ENCODE results near the gene KCTD2. TPM values are rescaled to one million over a fixed set of nuclear protein-coding genes. Genes with fewer than 3 reads are reported as not detected.
A peak's percentile ranks its signal among the peaks of the same experiment; 100 is the strongest.
"Not testable (repeated sequence)": the region's sequence is repeated elsewhere in the genome, so short reads cannot be mapped to it uniquely, and the experiment has no call there.

KCTD2 gene
- total RNA-seq, 1 donor = 20.2 TPM

DNA sequence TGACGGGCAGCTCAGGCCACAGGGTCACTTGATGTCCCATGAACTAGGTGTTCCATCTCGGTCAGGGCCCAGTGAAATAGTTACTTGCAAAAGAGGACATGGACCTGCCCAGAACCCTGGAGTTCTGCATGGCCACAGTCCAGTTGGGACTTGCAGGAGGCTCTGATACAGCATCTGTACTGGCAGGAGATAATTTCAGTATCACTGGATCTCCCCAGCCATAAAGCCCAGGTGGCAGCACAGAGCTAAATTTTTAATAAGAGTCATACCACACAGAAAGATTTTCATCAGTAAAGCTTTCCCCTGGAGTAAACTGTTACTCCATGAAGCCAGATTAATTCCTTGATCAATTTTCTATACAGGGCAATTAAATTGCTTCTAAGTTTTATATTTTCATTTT lies 22.8 kb downstream of the KCTD2 start:
- peak; percentile 40 for DNase-seq (ENCODE audit: low read depth)
- TF ChIP-seq, protein P1, sequence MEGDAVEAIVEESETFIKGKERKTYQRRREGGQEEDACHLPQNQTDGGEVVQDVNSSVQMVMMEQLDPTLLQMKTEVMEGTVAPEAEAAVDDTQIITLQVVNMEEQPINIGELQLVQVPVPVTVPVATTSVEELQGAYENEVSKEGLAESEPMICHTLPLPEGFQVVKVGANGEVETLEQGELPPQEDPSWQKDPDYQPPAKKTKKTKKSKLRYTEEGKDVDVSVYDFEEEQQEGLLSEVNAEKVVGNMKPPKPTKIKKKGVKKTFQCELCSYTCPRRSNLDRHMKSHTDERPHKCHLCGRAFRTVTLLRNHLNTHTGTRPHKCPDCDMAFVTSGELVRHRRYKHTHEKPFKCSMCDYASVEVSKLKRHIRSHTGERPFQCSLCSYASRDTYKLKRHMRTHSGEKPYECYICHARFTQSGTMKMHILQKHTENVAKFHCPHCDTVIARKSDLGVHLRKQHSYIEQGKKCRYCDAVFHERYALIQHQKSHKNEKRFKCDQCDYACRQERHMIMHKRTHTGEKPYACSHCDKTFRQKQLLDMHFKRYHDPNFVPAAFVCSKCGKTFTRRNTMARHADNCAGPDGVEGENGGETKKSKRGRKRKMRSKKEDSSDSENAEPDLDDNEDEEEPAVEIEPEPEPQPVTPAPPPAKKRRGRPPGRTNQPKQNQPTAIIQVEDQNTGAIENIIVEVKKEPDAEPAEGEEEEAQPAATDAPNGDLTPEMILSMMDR (IDR thresholded peaks at IDR 0.05; ENCODE audit: insufficient read depth, low read length) = peak; percentile 47
- no peak overlapping the region for H3K4me3 ChIP-seq (ENCODE audit: low read depth, low read length)

- not testable (repeated sequence) for H3K4me3 ChIP-seq (ENCODE audit: low read depth, low read length); DNase-seq (ENCODE audit: low read depth)
Observed at GRCh38 chr17:75071478-75072271, 24.6 kb downstream of the KCTD2 start.

DNA sequence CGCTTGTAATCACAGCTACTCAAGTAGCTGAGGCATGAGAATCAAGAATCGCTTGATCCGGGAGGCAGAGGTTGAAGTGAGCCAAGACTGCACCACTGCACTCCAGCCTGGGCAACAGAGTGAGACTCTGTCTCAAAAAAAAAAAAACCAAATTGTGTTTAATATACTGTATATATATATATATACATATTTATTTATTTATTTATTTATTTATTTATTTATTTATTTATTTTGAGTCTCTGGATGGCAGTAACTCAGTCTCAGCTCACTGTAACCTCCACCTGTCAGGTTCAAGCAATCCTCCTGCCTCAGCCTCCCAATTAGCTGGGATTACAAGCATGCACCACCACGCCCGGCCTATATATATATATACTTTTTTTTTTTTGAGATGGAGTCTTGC lies 25.9 kb downstream of the KCTD2 start:
- not testable (repeated sequence) for DNase-seq (ENCODE audit: low read depth); H3K4me3 ChIP-seq (ENCODE audit: low read depth, low read length)

DNA sequence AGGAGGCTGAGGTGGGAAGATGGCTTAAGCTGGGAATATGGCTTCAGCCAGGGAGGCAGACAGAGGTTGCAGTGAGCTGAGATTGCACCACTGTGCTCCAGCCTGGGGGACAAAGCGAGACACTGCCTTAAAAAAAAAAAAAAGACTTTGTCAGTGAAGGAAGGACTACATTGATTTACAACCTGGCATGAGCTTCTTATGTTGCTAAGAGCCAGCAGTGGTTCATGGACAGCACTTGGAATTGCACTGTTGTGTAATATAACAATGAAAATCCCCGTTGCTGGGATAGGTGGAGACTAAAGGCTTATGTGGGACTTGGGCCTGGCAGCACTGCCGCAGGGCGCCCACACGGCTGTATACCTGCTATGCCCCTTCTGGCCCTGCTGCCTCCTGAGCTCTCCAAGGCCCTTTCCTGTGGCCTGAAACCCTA lies 26.6 kb downstream of the KCTD2 start:
- TF ChIP-seq, protein P1 (IDR thresholded peaks at IDR 0.05; ENCODE audit: insufficient read depth, low read length) = no peak
- no peak overlapping the region for H3K4me3 ChIP-seq (ENCODE audit: low read depth, low read length)
- peak; percentile 42 for DNase-seq (ENCODE audit: low read depth)

DNA sequence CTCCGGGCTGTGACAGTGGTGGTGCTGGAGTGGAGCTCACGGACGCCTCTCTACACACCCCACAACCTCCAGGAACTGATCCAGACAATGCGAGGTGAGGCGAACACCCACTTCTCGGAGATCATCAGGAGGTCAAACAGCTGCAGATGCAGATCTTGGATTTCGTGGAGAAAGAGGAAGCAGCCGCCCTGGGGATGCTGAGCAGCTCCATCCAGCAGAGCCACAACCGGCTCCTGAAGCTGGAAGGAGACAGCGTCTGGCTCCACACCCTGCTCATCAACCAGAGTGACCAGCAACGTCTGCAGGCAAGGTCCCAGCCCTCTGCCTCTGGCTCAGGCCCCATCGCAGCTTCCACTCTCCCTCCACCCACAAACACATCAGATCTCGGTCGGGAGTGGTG lies 27.5 kb downstream of the KCTD2 start:
- no peak for DNase-seq (ENCODE audit: low read depth)
- no peak overlapping the region for H3K4me3 ChIP-seq (ENCODE audit: low read depth, low read length)
- TF ChIP-seq, protein P1 (IDR thresholded peaks at IDR 0.05; ENCODE audit: insufficient read depth, low read length) = no peak

DNA sequence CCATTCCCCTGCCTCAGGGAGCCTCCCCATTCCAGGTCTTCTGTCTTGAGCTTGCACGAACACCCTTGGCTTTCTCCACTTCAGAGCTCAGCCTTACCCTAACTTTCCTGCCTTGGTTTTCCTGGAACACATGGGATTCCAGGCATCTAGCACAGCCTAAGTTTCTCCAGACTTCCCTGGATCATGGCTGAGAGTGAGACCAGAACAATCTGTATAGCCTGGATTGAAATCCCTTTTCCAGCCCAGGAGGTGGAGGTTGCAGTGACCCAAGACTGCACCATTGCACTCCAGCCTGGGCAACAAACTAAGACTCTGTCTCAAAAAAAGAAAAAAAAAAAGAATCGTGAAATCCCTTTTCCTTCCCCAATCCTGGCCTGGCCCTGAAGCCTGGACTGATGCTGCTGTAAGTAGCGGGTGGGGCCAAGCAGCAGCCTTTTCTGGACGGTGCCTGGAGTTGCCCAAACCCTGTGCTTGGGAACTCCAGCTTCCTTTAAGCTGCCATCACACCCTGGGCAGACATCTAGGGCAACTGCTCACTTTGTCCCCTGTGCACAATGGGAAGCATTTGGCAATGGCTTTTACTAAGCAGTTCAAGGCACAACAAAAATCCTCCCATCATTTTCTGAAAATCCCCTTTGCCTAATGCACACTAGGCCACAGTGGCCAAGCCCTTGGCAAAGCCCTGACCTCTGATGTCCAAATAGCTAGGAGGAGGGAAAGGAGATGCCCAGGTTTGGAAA lies 28.7 kb downstream of the KCTD2 start:
- no peak for DNase-seq (ENCODE audit: low read depth)
- TF ChIP-seq, protein P1 (IDR thresholded peaks at IDR 0.05; ENCODE audit: insufficient read depth, low read length) = no peak
- no peak overlapping the region for H3K4me3 ChIP-seq (ENCODE audit: low read depth, low read length)

DNA sequence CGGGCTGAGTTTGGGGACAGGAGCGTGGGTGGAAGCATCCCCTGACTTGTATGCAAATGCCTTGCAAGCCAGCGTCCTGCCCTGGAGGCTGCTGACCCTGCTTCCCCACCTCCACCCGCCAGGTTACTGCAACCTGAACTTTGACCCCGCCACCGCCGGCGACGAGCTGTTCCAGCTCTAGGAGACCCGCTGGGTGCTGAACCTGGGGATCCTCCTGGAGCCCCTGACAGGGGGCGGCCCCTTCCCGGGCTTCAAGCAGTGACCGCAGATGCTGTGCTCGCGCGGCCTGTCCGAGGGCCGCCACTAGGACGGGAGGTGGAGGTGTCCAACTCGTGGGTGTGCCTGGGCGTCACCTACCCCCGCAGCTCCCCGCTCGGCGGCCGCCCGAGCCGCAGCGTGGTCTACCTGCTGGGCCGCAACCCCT lies 30.1 kb downstream of the KCTD2 start:
- TF ChIP-seq, protein P1 (IDR thresholded peaks at IDR 0.05; ENCODE audit: insufficient read depth, low read length) = no peak
- H3K4me3 ChIP-seq (ENCODE audit: low read depth, low read length) = no peak overlapping the region
- DNase-seq (ENCODE audit: low read depth) = no peak
